Superior temporal gyrus (tissue), 1 donor: ENCODE measurements around the gene ATP6V1F.
A peak's percentile ranks its signal among the peaks of the same experiment; 100 is the strongest.
"Not testable (repeated sequence)": the region's sequence is repeated elsewhere in the genome, so short reads cannot be mapped to it uniquely, and the experiment has no call there.

ENCODE experiments used
- DNase-seq: peaks from one replicate; pipeline ENCODE4 v3.0.0-alpha.2; 2016; ENCODE audit errors: extremely low spot score

Gene ATP6V1F

DNA sequence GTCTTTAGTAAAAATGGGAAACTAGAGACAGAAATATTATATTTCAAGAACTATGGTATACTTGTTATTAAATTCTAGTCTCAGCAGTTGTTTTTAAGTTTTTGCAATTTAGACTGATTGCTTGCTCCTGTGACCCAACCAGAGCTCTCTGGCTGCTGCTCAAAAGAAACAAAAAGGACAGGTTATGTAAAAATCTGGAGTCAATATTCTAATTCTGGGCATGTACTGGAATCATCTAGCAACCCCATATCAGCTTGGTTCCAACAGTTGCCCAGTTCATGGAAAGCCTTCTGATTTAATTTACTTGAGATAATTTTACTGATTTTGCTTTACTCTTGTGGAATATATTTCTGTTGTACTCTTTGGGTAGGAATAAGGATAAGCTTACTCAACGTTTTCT lies 37.6 kb downstream of the ATP6V1F start:
- DNase-seq: no peak

- no peak for DNase-seq
Measured at GRCh38 chr7:128902761-128903585, 40.3 kb downstream of the ATP6V1F start.

DNA sequence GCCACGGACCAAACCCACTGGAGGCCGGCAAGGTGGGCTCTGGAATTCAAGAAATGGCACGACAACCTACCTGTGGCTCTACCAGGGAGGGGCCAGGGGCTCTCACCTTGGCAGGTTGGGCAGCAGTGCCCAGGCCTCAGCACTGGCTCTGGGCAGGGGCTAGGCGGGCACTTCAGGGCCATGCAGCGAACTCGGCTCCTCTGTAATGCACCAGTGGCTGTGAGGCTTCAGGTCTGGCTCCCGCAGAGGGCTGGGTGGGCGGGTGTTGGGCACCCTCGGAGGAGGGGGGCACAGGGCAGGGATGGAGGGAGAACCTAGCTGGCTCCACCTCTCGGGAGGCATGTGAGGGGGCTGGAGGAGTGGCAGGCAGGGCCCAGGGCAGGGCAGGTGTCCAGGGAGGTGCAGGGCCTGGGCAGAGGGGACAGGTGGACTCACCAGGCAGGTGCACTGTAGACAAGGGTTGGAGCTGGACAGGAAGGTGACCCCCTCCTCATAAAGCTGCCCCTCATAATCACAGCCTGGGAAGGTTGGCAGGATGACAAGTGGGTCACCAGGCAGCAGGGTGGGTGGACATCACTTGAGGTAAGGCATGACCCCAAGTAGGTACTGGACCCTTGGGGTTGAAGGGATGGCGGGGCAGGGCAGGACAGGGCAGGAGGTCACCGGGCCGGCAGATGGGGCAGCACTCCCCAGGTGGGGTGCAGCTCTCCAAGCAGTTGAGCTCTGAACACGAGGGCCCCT lies 41.1 kb downstream of the ATP6V1F start:
- no peak for DNase-seq

DNA sequence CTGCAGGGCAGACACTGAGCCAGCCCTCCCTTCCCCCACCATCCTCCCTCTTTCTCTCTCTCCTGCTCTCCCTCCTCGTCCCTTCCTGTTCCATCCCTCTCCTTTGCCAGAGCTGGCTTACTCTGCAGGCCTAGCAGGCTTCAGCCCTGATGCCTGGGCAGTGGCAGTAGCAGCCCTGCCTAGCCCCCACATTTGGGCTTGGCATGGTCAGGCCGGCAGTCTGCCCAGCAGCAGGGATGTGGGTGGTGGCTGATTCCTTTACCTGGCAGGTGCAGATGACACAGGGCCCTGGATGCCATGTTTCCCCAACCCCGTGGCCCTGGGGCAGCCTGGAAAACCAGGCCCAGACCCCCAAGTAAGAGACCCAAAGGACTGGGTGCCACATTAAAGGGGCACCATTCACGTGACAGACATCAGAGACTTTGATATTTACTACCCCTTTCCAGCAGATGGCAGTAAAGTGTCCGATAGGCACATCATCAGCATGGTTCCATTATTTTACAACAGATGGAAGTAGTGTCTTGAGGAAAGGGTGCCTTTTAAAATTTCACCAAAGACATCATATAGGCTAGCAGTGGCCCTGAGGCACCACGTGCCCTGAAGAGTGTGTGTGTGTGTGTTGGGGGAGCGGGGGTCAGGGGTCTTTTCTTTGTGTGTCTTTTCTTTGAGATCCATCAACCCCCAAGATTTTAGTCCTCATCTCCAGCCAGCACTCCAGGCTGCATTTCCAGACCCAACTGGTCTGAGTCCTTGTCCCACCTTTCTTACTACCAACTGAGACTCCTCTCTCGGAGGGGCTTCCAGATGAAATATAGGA lies 41.9 kb downstream of the ATP6V1F start:
- peak; percentile 64 for DNase-seq

DNA sequence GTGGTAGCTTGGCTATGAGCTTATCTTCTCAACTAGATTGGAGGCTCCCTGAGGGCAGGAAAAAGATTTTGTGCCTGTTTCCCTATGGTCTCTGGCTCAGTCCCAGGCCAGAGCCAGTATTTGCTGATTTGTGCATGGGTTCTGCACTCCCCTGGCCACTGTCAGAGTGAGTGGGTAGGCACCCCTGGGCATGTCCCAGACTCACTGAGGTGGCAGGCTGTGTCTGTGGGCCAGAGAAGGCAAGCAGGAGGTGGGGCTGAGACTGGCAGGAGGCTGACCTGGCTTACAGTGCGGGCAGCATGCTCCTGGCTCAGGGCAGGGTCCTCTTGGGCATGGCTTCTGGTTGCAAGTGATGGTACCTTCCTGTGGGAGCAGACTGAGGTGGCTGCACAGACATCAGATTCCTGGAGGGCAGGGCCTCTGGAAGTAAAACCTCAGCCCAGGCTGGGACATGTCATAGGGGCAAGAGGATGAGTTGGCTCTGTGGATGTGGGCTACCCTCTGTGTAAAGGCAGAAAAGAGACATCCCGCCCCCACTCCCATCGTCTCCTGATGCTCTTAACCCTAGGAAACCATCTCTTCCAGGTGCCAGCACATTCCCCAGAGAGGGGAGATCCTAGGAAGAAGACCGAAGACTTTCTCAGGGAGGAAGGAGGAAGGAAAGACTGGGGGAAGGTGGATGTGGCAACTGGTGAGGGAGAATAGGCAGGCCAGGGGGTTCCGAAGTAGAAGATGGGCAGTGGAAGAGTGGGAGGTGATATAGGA lies 43.5 kb downstream of the ATP6V1F start:
- no peak for DNase-seq

DNA sequence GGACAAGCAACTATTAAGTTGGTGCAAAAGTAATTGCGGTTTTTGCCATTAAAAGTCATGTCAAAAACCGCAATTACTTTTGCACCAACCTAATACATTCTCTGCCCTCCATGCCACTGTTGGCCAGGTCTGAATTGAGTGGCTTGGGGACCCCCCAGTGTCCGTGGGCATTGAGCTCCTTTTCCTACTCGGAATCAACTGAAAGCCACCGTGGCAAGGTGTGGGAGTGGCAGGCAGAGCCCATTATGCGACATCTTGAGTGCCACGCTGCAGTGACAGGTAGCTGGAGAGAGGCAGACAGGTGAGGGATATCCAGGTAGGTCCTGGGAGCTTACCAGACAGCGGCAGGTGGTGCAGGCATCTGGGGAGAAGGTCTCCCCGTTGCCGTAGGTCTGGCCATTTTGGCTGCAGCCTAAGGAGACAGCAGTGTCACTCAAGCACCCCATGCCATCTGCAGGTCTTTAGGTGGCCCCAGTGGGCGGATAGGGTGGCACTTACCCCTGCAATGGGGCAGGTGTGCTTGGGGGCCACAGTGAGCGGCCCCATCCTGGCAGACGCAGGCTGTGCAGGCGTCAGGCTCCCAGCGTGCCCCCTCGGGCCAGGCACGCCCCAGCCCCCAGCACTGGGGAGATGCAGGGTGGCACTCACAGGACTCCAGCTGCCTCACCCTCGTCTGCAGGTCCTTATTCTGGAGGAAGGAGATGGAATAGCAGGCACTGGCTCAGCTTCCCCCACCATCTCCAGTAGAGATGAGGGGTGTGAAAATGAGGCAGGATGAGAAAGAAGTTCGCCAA lies 44.3 kb downstream of the ATP6V1F start:
- no peak for DNase-seq

GRCh38 chr7:128908750-128909624 lies 46.3 kb downstream of the ATP6V1F start:
- no peak for DNase-seq

- no peak for DNase-seq
Measured at GRCh38 chr7:128909625-128910568, 47.2 kb downstream of the ATP6V1F start.

DNA sequence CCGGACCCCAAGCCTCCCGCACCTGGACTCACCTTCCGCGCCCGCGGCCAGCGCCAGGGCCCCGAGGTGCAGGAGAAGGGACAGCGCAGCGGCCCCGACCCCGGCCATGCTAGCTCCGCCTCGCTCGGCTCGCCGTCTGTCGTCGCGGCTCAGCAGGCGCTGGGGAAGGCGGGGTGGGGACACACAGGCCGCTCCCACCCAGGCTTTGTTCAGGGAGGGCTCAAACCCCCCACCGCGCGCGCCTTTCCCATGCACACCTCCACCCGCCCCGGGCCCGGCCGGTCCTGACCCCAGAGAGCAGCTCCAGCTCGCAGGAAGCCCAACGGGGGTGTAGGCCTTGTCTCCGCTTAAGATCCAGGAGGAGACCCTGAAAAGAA lies 47.9 kb downstream of the ATP6V1F start, which contains the start of gene KCP:
Gene KCP (minus strand): TSS at position 141 of the 377 bp plus-strand sequence. CDS start 33 bp downstream, at position 108.
- no peak for DNase-seq

DNA sequence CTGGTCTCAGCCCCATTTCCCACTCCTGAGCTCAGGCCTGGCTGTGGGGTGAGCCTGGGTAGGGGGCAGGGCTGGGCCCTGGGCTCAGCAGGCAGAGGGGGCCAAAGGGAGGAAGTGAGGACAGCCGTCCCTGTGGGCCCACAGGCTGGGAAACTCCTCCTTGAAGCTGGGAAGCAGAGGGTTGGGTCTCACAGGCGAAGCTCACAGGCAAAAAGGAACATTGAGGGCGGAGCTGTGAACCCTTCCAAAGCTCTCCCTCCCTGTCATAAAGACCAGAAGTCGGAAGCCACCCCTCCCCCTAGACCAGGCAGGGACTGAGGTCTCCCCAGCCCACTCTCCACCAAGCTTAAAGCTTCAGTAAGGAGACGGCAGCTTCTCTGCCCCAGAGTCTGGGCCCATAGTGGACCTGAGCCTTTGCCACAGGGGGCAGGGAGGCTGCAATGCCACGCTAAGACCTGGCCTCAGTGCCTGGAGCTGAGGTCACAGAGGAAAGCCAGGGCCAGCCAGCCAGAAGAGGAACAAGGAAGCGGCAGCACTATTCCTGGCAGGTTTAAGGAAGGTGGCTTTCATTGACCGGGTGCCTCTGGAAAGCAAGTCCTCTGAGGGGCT lies 48.9 kb downstream of the ATP6V1F start:
- no peak for DNase-seq

DNA sequence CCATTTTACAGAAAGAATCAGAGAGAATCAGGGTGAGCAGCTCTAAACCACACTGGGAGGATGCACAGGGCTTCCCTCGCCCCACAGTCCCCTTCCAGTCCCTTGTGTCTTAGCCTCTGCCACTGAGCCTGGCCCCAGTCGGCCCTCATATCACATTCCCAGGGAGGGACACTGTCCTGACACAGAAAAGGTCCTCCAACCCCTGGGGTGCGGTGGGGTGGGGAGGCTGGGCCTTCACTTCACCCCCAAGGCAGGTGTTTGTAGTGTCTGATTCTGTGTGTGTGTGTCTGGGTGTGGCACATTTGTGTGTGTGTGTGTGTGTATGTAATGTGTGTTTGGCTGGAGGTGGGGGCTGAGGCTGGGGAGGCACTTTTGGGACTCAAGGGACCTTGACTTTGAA lies 49.6 kb downstream of the ATP6V1F start:
- no peak for DNase-seq

DNA sequence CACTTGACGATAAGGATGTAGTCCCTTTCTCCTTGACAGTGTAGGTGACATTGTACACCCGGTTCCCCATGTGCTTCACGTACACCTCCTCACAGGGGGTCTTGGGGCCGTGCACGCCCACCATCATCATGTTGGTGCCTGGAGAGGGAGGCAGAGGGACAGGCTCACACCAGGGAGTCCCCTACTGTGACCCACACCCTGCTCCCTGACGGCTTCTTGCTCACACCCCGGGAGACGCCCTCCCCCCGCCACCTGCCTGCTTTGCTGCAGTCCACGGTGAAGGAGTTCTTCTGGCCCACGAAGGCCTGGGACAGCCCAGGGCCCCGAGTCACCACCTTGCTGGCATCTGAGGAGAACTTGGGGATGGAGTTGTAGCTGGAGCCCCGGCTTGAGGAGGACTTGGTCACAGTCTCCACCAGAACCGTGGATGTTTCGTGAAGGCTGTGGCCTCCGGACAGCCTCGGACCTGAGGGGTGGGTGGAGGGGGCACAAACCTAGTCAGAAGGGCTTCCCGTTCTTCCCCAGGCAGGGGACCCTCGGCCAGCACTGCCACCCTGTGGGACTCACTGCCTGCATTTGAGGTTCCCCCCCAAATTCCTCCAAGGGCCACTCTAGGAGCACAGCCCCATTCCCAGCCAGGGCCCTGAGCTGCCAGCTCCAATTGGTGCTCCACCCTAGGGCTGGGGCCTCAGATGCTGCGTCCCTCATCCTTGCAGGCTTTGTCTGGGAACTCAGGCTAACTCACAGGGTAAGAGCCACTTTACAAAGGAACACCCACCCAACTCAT lies 50.2 kb downstream of the ATP6V1F start:
- not testable (repeated sequence) for DNase-seq

DNA sequence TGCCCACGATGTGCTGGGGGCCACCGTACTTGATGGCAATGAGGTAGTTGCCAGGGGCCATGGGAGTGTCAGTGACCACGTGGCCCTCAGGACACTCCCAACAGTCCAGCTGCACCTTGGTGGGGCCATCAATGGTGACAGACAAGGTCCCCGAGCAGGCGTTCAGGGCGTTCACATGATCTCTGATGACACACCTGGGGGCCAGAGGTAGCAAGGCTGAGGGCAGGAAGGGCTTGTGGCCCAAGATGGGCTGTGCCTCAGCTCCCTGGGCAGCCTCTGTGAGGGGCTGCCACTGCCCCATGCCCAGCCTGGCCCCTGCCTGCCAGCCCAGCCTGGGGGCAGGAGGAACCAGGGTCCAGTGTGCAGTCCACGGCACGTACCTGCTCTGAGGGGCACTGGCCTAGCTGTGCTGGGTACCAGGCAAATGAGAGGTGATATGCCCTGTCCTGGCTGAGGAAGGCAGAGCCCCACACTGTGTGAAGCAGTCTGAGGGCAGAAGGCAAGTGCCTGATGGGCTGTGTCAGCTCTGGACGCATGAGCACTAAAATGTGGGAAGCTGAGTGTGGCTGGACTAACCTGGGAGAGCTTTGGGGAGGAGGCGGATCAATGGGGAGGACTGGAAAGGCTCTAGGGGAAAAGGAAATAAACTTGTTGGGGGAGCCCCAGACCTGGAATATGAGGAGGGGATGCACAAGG lies 51.4 kb downstream of the ATP6V1F start:
- no peak for DNase-seq

GRCh38 chr7:128914566-128915151 lies 52.0 kb downstream of the ATP6V1F start:
- DNase-seq: no peak

DNA sequence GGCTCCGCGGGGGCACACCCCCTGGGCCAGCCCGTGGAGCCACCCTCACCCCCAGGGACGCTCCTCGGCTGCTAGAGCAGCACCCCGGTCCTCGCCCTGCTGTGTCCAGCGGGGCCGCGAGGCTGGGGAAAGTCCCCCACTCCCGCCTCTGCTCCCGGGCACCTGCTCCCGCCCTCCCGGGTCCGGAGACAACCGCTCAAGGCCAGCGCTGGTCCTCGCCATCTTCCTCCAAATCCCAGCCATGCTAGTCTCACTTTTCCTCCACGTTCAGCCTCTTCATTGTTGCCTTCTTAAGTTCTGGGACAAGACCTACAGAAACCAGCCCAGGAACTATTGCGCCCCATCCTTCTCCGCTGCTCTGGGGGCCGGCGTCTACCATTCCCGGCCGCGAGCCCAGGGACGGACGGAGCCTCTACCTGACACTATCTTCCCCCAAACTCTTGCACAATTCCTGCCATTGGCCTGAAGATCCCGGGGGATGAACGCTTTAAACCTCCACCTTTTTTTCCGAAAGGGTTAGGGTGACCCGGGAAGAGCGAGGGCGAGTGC lies 52.7 kb downstream of the ATP6V1F start:
- DNase-seq: no peak
